ENCODE data around the gene ZNF44.
A peak's percentile ranks its signal among the peaks of the same experiment; 100 is the strongest.
"Not testable (repeated sequence)": the region's sequence is repeated elsewhere in the genome, so short reads cannot be mapped to it uniquely, and the experiment has no call there.

The ZNF44 gene

DNA sequence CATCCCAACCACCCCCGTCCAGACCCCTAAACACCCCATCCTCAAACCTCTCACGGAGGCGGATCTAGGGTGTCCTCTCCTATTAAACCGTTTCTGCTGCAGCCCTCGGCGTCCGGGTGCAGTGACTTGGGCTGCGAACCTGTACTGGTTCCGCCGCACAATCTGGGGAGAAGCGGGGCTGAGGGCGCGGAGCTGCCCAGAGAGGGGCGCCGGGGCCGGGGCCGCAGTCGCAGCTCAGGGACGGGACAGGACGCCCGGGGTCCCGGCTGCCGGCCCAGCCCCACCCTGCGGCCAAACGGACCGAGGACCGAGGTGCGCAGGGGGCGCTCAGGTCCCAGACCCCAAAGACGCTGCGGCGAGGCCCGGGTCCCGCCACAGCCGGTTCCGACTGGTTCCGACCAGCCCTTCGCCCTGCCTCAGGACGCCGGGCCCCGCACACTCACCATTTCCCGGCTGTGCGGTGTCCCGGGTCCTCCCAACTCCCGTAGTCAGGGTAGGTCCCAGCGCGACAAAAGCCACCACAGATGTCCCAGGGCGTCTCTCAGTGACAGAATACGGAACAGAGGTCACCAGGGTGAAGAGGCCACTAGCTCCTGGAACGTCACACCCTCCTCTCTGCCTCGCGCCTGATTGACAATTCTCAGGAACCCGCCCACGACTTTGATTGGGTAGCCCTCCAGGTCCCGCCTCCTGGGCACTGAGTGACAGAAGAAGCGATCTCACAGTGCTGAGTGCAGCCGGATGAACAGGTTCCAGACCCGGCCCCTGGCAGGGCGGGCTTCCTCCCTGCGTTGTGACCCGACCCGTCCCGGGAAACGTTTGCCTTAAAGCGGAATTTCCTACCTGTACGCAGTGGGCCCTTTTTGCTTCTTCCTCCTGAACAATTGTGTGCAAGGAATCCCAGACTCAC lies at the start of gene ZNF44:
Gene ZNF44, minus strand, starts transcription at position 635 of the 910 bp plus-strand sequence. Its CDS starts 189 bp downstream, at position 446.
- peak; percentile 96 for DNase-seq (ENCODE audit: low read depth)

DNA sequence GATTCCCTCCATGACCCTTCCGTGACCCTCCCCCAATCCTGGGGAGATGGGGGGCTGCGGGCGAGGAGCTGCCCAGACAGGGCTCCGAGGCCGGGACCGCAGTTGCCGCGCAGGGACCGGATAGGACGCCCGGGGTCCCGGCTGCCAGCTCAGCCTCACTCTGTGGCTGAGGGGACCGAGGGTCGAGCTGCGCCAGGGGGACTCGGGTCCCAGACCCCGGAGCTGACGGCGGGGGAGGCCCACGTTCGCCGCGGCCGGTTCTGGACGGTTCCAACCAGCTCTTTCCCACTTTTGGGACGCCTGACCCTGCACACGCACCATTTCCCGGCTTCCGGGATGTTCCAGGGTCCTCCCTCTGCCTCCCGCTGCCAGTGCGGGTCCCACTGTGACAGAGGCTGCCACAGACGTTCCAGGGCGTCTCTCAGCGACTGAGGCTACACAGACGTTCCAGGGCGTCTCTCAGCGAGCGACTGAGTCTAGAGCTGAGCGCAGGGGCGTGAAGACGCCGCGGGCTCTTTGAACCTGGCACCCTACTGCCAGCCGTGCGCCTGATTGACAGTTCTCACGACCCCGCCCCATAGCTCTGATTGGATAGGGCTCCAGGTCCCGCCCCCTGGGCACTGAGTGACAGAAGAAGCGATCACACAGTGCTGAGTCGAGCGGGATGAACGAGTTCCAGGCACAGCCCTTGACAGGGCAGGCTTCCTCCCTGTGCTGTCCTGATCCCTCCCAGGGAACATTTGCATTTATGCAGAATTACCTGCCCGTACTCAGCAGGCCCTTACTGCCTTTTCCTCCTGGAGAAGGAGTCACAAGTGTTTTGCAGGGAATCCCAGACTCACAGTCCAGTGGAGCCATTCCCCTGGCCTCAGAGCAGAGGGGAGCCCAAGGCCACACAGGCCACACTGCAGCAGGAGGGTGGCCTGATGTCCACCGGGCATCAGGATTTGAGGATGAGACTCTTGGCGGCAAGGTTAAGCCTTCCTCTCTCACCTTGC lies 38.8 kb upstream of the ZNF44 start, which contains the start of gene ZNF563:
Gene ZNF563, minus strand, starts transcription at position 472 of the 998 bp plus-strand sequence. Its CDS starts 151 bp downstream, at position 321.
- peak; percentile 99 for DNase-seq (ENCODE audit: low read depth)

DNA sequence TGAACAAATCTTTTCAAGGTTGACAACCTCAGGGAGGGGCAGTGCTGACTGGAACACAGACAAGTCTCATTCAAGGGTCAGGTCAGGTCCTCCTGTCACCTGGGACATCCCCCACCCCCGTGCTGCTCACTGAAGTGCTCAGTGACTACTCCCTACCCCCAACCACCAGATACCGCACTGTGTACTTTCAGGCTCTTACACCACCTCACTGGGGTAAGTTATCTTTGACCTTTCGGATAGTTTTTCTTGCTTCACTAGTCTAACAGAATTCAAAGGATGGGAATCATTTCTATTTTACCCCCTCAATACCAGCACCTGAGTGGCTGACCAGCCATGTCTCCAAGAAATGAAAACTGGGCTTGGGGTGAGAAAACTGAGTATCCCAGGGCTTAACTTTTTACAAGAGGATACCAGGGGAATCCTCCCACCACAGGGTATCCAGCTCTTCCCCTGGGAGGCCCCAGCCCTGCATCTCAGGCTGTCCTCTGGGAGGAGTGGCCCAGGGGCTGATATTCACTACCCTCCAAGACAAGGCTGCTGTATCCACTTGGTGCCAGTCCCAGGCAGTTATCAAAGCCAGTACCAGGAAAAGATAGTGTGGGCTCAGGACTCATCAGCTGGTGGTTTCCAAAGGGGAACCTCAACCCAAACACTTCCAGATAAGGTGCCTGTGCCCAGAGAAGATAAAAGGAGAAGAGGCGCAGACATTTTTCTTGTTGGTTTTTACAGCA lies 36.7 kb upstream of the ZNF44 start:
- peak; percentile 54 for DNase-seq (ENCODE audit: low read depth)

DNA sequence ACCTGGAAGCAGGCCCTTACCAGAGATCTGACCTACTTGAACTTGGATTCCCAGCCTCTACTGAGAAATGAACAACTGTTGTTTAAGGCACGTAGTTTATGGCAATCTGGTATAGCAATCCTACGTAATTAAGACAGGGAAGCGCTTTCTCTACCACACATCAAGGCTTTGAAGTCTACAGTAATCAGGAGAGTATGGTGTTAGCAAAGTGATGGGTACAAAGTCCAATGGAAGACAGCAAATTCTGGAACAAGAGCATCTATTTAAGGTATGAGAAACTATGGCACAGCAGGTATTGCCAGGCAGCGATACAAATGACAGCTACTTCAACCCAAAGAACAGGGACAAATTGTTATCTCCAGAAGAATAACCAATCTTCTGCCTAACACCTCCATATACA lies 35.7 kb upstream of the ZNF44 start:
- DNase-seq (ENCODE audit: low read depth) = no peak

DNA sequence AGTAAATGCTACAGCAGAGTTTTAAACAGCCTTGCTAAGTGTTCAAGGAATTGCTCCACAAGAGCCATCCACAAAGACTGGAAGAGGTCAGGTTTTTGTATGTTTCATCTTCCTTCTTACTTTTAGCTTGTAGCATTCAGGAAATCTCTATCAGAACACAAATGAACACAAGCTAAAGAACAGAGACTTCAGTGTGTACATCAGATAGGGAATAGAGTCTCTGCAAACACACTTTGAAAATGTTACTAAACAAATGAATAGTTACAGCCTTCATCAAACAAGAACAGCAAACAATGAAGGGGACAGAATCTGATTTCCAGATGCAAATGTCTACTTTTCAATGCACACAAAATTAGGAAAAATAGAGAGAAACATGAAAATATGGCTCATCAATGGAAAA lies 31.0 kb upstream of the ZNF44 start:
- no peak for DNase-seq (ENCODE audit: low read depth)

DNA sequence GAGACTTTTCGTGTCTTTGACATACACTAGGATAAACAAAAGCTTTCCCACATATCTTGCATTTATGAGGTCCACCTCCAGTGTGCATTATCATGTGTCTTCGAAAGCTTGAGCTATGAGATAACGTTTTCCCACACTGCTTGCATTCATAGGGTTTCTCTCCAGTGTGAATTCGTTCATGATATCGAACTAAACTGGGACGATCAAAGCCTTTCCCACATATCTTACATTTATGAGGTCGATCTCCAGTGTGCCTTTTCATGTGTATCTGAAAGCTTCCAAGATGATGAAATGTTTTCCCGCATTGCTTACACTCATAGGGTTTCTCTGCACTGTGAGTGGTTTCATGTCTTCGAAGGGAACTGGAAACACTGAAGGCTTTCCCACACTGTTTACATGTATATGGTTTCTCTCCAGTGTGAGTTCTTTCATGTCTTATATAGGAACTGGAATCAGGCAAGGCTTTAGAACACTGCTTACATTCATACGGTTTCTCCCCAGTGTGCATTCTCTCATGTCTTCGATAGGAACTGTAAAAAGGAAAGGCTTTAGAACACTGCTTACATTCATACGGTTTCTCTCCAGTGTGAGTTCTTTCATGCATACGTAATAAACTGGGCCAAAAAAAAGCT lies 24.2 kb upstream of the ZNF44 start:
- no peak for DNase-seq (ENCODE audit: low read depth)

DNA sequence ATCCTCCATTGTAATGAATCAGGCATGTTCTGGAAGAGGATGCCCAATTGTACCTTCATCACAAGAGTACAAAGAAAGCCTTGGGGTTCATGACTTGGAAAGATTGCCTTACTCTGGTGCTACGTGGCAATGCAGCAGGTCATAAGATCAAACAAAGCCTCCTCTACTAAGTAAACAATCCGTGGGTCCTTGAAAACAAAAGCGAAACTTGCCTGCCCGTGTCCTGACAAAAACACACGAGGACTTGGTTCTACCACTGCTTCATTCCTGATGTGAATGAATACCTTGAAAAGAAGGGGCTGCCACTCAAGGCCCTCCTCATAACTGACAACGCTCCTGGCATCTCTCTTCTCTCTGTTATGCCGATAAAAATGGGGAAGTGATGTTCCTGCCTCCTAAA lies 19.9 kb upstream of the ZNF44 start:
- no peak for DNase-seq (ENCODE audit: low read depth)

DNA sequence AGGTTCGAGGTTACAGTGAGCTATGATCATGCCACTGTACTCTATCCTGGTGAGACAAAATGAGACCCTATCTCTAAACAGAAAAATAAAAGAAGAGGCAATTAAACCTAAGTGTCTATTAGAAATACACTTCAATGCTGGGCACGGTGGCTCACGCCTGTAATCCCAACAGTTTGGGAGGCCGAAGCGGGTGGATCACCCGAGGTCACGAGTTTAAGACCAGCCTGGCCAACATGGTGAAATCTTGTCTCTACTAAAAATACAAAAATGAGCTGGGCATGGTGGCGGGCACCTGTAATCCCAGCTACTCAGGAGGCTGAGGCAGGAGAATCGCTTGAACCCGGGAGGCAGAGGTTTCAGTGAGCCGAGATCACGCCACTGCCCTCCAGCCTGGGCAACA lies 14.2 kb upstream of the ZNF44 start:
- DNase-seq (ENCODE audit: low read depth) = not testable (repeated sequence)

DNA sequence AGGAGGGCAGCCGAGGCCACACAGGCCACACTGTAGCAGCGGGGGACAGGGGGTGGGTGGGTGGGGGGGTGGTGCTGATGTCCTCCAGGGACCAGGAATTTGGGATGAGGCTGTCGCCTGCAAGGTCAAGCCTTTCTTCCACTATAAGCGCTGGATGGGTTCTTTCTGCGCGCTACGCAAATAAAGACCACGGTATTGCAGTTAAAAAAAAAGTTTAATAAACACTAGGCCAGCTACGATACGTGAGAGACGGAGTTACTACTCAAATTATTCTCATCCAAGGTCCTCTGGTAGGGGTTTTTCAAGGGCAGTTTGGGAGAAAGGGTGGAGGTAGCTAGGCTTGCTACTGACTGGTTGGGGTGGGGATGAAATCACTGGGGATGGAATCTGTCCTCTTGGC lies 508 bp upstream of the ZNF44 start:
- DNase-seq (ENCODE audit: low read depth) = no peak

DNA sequence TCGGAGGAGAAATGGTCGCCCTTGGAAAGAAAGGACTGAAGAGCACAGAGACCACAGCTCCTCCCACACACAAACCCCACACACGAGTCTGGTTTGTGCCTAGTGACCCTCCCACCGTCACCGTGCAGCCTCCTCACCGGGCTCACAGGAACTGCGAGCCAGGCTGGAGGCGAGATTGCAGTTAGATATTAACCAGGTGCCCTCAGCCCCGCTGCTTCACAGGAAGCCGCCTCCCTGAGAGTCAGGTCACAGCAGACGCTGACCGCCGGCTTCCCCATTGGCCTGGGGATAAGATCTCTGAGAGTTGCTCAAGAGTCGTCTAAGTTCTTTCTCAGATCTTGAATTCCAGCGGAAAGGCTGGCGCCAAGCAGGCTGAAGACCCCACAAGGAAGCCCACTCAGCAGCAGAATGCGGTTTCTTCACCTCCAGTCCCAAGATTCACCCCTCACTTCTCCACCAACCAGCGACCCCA lies 870 bp downstream of the ZNF44 start:
- DNase-seq (ENCODE audit: low read depth) = peak; percentile 29

DNA sequence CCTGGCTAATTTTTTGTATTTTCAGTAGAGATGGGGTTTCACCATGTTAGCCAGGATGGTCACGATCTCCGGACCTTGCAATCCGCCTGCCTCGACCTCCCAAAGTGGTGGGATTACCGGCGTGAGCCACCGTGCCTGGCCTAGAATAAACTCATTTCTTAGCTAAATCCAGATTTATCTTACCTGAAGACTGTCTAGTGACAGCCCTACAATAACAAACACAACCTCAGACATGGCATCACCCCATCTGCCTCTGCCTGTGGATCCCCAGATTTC lies 5.0 kb downstream of the ZNF44 start:
- no peak for DNase-seq (ENCODE audit: low read depth)

DNA sequence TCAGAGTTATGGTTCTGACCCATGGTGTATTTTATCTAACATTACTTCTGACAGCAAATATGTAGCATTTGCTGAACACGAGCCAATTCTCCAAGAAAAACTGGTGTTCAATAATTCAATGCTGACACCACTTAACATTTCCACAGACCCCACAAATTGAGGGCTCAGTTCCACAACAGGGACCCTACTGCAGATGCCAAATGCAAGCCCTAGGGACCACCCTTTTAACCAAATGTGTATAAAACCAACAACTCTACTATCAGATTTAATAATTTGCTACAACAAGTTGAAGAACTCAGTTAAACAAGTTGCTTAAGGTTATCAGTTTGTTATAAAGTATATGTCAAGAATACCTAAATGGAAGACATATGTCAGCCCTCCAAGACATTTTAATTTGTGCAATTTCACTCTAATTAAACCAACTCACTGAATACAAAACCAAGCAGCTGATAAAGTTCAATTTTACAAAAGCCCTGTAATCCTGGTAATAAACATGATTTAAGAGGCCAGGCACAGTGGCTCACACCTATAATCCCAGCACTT lies 6.7 kb downstream of the ZNF44 start:
- DNase-seq (ENCODE audit: low read depth) = no peak

DNA sequence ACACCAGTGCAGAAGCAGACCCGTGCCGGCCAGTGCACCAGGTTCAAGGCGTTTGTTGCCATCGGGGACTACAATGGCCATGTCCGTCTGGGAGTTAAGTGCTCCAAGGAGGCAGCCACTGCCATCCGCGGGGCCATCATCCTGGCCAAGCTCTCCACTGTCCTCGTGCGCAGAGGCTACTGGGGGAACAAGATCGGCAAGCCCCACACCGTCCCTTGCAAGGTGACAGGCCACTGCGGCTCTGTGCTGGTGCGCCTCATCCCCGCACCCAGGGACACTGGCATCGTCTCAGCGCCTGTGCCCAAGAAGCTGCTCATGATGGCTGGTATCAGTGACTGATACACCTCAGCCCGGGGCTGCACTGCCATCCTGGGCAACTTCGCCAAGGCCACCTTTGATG lies 10.1 kb downstream of the ZNF44 start:
- no peak for DNase-seq (ENCODE audit: low read depth)

DNA sequence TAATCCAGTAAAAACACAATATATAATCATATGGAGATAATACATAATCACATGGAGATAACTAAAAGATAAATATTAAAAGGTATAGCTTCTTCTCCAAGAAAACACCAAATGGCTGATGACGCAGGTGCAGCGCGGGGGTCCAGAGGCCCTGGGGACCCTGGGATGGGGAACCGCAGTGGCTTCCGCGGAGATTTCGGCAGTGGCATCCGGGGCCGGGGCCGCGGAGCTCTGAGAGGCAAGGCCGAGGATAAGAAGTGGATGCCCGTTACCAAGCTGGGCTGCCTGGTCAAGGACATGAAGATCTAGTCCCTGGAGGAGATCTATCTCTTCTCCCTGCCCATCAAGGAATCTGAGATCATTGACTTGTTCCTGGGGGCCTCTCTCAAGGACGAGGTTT lies 10.5 kb downstream of the ZNF44 start:
- no peak for DNase-seq (ENCODE audit: low read depth)

DNA sequence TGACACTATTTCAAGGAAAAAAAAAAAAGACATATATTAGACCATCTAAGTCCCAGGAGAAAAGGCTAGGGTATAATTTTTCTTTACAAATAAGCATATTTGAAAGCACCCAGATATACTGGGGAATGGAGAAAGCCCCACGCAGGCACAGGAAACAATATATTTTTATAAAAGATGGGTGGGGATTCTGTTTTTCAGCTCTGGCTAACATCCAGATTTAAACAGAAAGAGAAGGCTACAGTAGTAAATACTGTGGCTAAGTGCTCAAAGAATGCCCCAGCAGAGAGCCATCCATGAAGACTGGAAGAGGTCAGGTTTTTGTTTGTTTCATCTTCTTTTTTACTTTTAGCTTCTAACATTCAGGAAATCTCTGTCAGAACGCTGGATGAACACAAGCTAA lies 16.0 kb downstream of the ZNF44 start:
- DNase-seq (ENCODE audit: low read depth) = no peak

DNA sequence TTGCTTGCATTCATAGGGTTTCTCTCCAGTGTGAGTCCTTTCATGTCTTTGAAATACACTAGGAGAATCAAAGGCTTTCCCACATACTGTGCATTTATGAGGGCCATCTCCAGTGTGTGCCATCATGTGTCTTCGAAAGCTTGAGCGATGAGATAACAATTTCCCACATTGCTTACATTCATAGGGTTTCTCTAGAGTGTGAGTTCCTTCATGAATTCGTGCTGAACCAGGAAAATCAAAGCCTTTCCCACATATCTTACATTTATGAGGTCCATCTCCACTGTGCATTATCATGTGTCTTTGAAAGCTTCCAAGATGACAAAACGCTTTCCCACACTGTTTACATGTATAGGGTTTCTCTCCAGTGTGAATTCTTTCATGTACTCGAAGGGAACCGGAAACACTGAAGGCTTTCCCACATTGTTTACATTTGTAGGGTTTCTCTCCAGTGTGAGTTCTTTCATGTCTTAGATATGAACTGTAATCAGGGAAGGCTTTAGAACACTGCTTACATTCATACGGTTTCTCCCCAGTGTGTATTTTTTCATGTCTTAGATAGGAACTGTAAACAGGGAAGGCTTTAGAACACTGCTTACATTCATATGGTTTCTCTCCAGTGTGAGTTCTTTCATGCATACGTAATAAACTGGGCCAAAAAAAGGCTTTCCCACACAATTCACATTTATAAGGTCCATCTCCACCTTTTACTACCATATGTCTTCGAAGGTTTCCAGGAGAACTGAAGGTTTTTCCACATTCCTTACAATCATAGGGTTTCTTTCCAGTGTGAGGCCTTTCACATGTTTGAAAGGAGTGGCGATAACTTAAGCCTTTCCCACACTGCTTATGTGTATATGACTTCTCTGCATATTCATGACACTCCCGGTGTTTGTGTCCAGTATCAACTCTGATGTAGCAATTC lies 21.4 kb downstream of the ZNF44 start:
- DNase-seq (ENCODE audit: low read depth) = no peak

DNA sequence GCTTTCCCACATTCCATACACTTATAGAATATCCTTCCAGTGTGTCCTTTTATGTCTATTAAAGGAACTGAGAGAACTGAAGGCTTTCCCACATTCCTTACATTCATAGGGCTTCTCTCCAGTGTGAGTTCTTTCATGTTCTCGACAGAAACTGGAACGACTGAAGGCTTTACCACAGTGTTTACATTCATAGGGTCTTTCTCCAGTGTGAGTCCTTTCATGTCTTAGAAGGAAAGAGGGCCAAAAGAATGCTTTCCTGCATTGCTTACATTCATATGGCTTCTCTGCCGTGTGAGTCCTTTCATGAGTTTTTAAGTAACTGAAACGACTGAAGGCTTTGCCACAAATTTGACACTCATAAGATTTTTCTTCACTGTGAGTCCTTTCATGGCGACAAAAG lies 22.3 kb downstream of the ZNF44 start:
- DNase-seq (ENCODE audit: low read depth) = no peak

DNA sequence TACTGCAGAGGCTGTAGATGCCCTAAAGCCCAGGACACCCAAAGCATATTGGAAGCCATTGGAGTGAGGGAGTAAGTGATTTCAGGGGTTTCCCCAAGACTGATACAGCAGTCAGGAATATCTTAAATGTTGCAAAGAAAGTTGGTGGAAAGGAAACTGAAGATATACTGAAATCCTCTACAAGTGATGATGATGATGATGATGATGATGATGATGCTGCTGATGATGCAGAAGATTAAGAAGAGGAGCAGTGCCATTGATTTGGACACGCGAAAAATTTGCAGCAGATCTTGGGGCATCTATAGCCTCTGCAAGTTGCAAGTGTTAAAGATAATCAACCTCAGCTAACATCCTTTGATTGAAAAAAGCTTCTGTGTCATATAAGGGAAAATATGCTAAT lies 23.8 kb downstream of the ZNF44 start:
- no peak for DNase-seq (ENCODE audit: low read depth)

DNA sequence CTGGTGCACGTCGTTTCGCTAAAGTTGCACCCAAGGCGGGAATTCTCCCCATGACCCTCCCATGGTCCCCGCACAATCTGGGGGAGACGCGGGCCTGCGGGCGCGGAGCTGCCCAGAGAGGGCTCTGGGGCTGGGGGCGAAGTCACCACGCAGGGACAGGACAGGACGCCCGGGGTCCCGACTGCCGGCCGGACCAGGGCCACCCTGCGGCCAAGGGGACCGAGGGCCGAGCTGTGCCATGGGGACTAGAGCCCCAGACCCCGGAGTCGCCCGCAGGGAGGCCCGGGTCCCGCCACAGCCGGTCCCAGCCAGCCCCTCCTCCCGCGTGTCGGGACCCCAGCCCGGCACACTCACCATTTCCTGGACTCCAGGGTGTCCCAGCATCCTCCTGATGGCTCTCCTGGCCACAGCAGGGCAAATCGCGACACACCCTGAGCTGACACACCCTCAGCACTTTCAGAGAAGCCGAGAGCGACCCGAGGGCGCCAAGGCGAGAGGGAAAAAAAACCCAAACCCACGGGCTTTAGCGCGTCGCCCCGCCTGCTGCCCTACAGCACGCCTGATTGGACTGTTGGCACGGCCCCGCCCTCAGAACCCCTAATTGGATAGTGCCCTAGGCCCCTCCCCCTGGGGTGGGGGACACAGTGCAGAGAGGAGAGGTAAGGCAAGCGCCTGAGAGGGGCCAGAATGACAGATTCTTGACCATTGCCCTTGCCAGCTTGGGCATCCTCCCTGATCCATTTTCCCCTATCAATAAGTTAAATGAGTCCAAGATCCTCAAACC lies 28.6 kb downstream of the ZNF44 start:
- DNase-seq (ENCODE audit: low read depth) = no peak
